Heart left ventricle (tissue), 16 donors: ENCODE measurements around the gene COL17A1. TPM values are rescaled to one million over a fixed set of nuclear protein-coding genes. Genes with fewer than 3 reads are reported as not detected.

Experiments used
- ATAC-seq, 4 donors: fragments of 200-7000 bp; cut with Tn5 transposase; one replicate each; pipeline ENCODE4 v1.9.1; 2020 to 2022; ENCODE audit warnings: moderate library complexity in 4 of 4, mild to moderate bottlenecking in 3 of 4, moderate number of reproducible peaks in 1 of 4
- DNase-seq, 5 donors: peaks; one replicate each; pipeline ENCODE4 v3.0.0-alpha.2; 2020
- H3K27ac ChIP-seq, 12 donors: fragments of 200-600 bp; sonication (generic) in 4 of 12; one replicate each; pipeline versions ENCODE4 v1.5.0 to v1.8.0; 2016 to 2022; ENCODE audit warnings: mild to moderate bottlenecking in 2 of 12
- H3K27me3 ChIP-seq, 9 donors: fragments of 200-600 bp; sonication (generic) in 2 of 9; one replicate each; pipeline versions ENCODE4 v1.5.1 to v1.8.0; 2016 to 2022; ENCODE audit warnings: mild to moderate bottlenecking in 3 of 9
- H3K36me3 ChIP-seq, 9 donors: fragments of 200-600 bp; sonication (generic) in 2 of 9; one replicate each; pipeline versions ENCODE4 v1.5.0 to v1.8.0; 2018 to 2022; ENCODE audit warnings: mild to moderate bottlenecking in 2 of 9
- H3K4me1 ChIP-seq, 12 donors: fragments of 200-600 bp; sonication (generic) in 4 of 12; one replicate each; pipeline versions ENCODE4 v1.5.0 to v1.8.0; 2016 to 2022; ENCODE audit warnings: mild to moderate bottlenecking in 3 of 12
- H3K4me3 ChIP-seq, 12 donors: fragments of 200-600 bp; sonication (generic) in 4 of 12; one replicate each; pipeline versions ENCODE4 v1.5.0 to v1.8.0; 2017 to 2022; ENCODE audit warnings: mild to moderate bottlenecking in 9 of 12, moderate library complexity in 4 of 12
- H3K9me3 ChIP-seq, 12 donors: fragments of 200-600 bp; sonication (generic) in 4 of 12; one replicate each; pipeline versions ENCODE4 v1.5.0 to v1.8.0; 2016 to 2022; ENCODE audit warnings: mild to moderate bottlenecking in 1 of 12
- POLR2A ChIP-seq, 2 donors: fragments of 450-650 bp; IDR thresholded peaks; one replicate each; pipeline ENCODE4 v1.6.1; 2017; ENCODE audit warnings: antibody characterized with exemption in 2 of 2, mild to moderate bottlenecking in 2 of 2, moderate library complexity in 2 of 2
- WGBS, 4 donors: extraction: QIAGEN DNeasy Blood & Tissue Kit in 2 of 4; methylation state at CpG; one replicate each; pipeline versions ENCODE4 v1.1.5 to v1.1.7; 2013 to 2018; 5-methylcytosine and 5-hydroxymethylcytosine counted together
- intact Hi-C, 10 donors: fragments of 100-400 bp; cut with DNase I; formaldehyde crosslinking; loops; one replicate each; pipeline versions ENCODE4 v1.11.1 to v1.14.2; 2022
- microRNA counts, 2 donors: library from miRNA; unstranded; fragments of <30 nt; microRNA quantifications; one replicate each; lab custom pipeline; 2016
- microRNA-seq, 4 donors: library from miRNA; unstranded; fragments of <30 nt; microRNA quantifications; one replicate each; pipeline versions ENCODE4 to v1.2.0, GENCODE V29; 2017 to 2020
- polyA plus RNA-seq, 2 donors: library from polyadenylated mRNA; stranded (reverse); fragments of 200-250 nt; gene quantifications; one replicate each; pipeline ENCODE4 v1.2.3, GENCODE V29; 2013
- total RNA-seq, 9 donors: library from RNA; depleted of rRNA in 2 of 9; stranded (reverse); fragments of >200 nt in 2 of 9; fragmentation: NEBNext Ultra II Directional in 3 of 9; extraction: Animal tissue kit (Norgen Biotek cat#: 25700) in 3 of 9; gene quantifications; one replicate each; pipeline versions ENCODE4 v1.1.0 to v1.2.4, GENCODE V29; 2016 to 2023
- TF ChIP-seq, protein P1 (sequence below), 12 donors: fragments of 200-600 bp; sonication (generic) in 4 of 12; IDR thresholded peaks; one replicate each; pipeline versions ENCODE4 v1.5.0 to v1.8.0; 2018 to 2022; ENCODE audit warnings: antibody characterized with exemption in 12 of 12, mild to moderate bottlenecking in 5 of 12
- donor health status: ischemic (EF 13 %, LVEDD 7.1; RV severe dilation, severe dysfunction).
- donor health status: healthy with polysubstance abuse.
- donor health status: DM: no; HTN: yes; CAD: no.
- donor health status: DM: no; HTN: no; CAD: no.
- donor health status: ischemic (EF 25% LVEDD 6.9; RV normal size, moderate dysfunction).
- donor health status: ischemic (EF 25% LVEDD 5.7; RV mildly dilated, moderate dysfunction).
- donor health status: healthy.
- donor health status: DM: yes; HTN: yes; CAD: no.
- donor health status: ischemic (EF 35%, LVEDD 5.7; RV mildly dilated, moderate dysfunction).
- donor health status: nonischemic (EF 11% LVEDD 7.7; RV severe dilation, severe dysfunction).
- donor health status: DM: yes; HTN: yes; CAD: no.
- donor health status: PGD.
- donor health status: ischemic (EF 29% LVEDD 5.4; RV normal size, mild dysfunction).
- donor health status: nonischemic (EF 23%, LVEDD 6.1; RV moderate dilation, normal function).

The COL17A1 gene
- total and polyA plus RNA-seq, 11 donors, result 0.28 to 2.2 (median 0.37) TPM; not detected in 6

DNA sequence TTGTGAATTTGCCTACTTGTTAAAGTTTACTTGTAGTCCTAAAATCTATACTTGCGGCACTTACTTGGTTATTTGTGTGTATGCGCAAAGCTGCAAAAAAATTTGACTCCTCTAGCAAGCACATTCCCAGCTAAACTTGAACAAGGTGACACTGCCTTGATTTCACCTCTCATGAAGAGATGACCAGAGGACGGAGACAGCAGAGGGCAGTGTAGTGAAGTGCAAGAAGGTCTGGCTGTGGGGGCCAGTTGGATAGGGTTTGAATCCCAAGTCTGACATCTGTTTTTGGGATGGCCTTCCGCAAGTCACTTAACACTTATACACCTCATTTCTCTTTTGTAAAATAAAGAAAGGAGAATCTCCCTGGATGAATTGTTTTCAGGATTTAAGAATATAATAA is 103.0 kb downstream of the COL17A1 start:
- intact Hi-C loops, result loop anchor here in 3 of 10 donors (5.0 kb wide), 2 partner anchors 90 to 95 kb away; no protein-coding TSS in a partner anchor
- ATAC-seq (peak in 3 of 4 donors; percentile 61 to 71 (median 66)), DNase-seq (peak in 1 of 5 donors; percentile 16)
- Histone ChIP-seq H3K36me3 (no peaks in the 10 kb centered on the region), H3K27me3 (no peaks in the 10 kb centered on the region), H3K9me3 (no peaks in the 10 kb centered on the region), H3K4me3 (no peak overlapping the region), H3K27ac (peak overlapping the region in 1 of 12 donors; percentile 70), H3K4me1 (peaks cover 0 to 59% (median 26%) of the 10 kb centered on the region in 12 donors)
- TF ChIP-seq, protein P1, sequence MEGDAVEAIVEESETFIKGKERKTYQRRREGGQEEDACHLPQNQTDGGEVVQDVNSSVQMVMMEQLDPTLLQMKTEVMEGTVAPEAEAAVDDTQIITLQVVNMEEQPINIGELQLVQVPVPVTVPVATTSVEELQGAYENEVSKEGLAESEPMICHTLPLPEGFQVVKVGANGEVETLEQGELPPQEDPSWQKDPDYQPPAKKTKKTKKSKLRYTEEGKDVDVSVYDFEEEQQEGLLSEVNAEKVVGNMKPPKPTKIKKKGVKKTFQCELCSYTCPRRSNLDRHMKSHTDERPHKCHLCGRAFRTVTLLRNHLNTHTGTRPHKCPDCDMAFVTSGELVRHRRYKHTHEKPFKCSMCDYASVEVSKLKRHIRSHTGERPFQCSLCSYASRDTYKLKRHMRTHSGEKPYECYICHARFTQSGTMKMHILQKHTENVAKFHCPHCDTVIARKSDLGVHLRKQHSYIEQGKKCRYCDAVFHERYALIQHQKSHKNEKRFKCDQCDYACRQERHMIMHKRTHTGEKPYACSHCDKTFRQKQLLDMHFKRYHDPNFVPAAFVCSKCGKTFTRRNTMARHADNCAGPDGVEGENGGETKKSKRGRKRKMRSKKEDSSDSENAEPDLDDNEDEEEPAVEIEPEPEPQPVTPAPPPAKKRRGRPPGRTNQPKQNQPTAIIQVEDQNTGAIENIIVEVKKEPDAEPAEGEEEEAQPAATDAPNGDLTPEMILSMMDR (IDR thresholded peaks at IDR 0.05), result peak in 6 of 12 donors; percentile 6 to 44 (median 28)
- no peak for TF ChIP-seq POLR2A (IDR thresholded peaks at IDR 0.05)
- 86 to 89% (median 87%) methylated on average over 4 of the region's 4 CpGs for WGBS, 4 donors

MicroRNA genes within 50 kb of the gene (microRNA counts, 767-probe panel; counts per million panel counts)
- microRNA hsa-miR-936 (lab: Ali Mortazavi, UCI), result 1,693 to 2,210 counts per million in 2 donors

Small RNA genes within 50 kb of the gene (microRNA-seq; reads per million reads assigned to microRNA genes)
- gene MIR936, result 0 reads per million in 4 donors

Other genes starting within 250 kb of the COL17A1 start
- gene SH3PXD2A, start 230.3 kb downstream of the COL17A1 start, total RNA-seq, result 10 to 100 TPM; 21.8 to 43.4 (median 31.9) TPM
- 10 to 100 TPM; 11.8 to 16.6 TPM for gene SH3PXD2A, start 230.3 kb downstream of the COL17A1 start, polyA plus RNA-seq
- gene STN1, start 167.7 kb downstream of the COL17A1 start, total RNA-seq, result 10 to 100 TPM; 28.6 to 53.1 (median 32.7) TPM
- gene STN1, start 167.7 kb downstream of the COL17A1 start, polyA plus RNA-seq, result 10 to 100 TPM; 23.1 to 36.1 TPM
- 10 to 100 TPM; 33.0 to 57.8 (median 47.9) TPM for gene SLK, start 118.7 kb downstream of the COL17A1 start, total RNA-seq
- gene SLK, start 118.7 kb downstream of the COL17A1 start, polyA plus RNA-seq, result 10 to 100 TPM; 10.0 to 34.0 TPM
- 10 to 100 TPM in 1 of 9 donors, 1 to 10 TPM in 8; 5.4 to 10.1 (median 7.6) TPM for gene SFR1, start 36.3 kb upstream of the COL17A1 start, total RNA-seq
- gene SFR1, start 36.3 kb upstream of the COL17A1 start, polyA plus RNA-seq, result 1 to 10 TPM; 6.7 to 9.5 TPM
- gene CFAP43, start 146.5 kb upstream of the COL17A1 start, total RNA-seq, result under 1 TPM in 3 of 9 donors, not detected in 6; 0.19 to 0.84 (median 0.25) TPM
- gene CFAP43, start 146.5 kb upstream of the COL17A1 start, polyA plus RNA-seq, result under 1 TPM; 0.11 TPM
- gene GSTO1, start 169.0 kb upstream of the COL17A1 start, total RNA-seq, result 100 to 1,000 TPM; 194 to 372 (median 209) TPM
- gene GSTO1, start 169.0 kb upstream of the COL17A1 start, polyA plus RNA-seq, result 100 to 1,000 TPM; 434 to 699 TPM
- gene GSTO2, start 183.3 kb upstream of the COL17A1 start, total RNA-seq, result 1 to 10 TPM in 2 of 9 donors, under 1 TPM in 7; 0.59 to 1.9 (median 0.94) TPM
- gene GSTO2, start 183.3 kb upstream of the COL17A1 start, polyA plus RNA-seq, result under 1 TPM; 0.46 to 0.61 TPM